KOPT-K1 (cell line): ENCODE measurements around the gene TMPRSS4.

ENCODE experiments used
- H3K27ac ChIP-seq: fragments of 200-600 bp; sonication (generic); 2 replicates; pipeline ENCODE4 v1.5.1; 2016; ENCODE audit warnings: antibody characterized with exemption, mild to moderate bottlenecking, low read depth, low read length; ENCODE audit not compliant: poor library complexity, severe bottlenecking
- H3K36me3 ChIP-seq: fragments of 200-600 bp; sonication (generic); 2 replicates; pipeline ENCODE4 v1.5.1; 2017; ENCODE audit warnings: antibody characterized with exemption, mild to moderate bottlenecking, low read length, moderate library complexity; ENCODE audit not compliant: insufficient read depth
- H3K9me3 ChIP-seq: fragments of 200-600 bp; sonication (generic); 2 replicates; pipeline ENCODE4 v1.5.1; 2017; ENCODE audit warnings: antibody characterized with exemption, low read length, mild to moderate bottlenecking; ENCODE audit not compliant: insufficient read depth, poor library complexity, severe bottlenecking

The TMPRSS4 gene

DNA sequence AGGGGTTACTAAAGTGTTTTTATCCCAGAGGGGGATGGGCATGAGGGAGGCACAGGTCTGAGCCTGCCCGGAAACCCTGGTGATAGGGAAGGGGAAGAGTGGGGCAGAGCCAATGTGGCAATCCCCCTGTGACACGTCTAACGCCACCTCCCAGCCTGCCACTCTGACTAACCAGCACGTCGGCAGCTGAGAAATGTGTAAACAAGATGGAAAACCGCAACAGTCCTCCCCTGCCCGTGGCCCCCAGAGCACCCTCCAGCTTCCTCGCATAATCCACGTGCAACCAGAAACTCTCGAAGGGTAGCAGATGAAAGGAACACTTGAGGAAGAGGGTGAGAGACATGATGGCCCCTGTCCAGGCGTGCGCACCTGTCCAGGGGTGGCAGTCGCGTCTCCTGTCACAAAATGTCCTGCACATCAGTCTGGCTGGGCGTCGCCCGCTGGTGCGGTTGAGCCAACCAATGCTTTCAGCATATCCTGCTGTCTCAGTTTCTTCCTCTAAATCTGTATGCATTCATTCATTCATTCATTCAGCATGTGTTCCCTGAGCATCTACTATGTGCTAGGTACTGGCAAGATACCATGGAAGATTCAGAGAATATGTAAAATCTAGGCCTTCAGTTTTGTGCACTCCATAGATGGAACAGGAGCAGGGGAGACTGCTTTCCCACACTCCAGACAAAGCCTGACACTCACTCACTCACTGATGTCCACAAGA lies 4.5 kb downstream of the TMPRSS4 start:
- H3K36me3 ChIP-seq: no peaks in the 10 kb centered on the region
- H3K9me3 ChIP-seq: peaks cover 2% of the 10 kb centered on the region
- no peak overlapping the region for H3K27ac ChIP-seq

DNA sequence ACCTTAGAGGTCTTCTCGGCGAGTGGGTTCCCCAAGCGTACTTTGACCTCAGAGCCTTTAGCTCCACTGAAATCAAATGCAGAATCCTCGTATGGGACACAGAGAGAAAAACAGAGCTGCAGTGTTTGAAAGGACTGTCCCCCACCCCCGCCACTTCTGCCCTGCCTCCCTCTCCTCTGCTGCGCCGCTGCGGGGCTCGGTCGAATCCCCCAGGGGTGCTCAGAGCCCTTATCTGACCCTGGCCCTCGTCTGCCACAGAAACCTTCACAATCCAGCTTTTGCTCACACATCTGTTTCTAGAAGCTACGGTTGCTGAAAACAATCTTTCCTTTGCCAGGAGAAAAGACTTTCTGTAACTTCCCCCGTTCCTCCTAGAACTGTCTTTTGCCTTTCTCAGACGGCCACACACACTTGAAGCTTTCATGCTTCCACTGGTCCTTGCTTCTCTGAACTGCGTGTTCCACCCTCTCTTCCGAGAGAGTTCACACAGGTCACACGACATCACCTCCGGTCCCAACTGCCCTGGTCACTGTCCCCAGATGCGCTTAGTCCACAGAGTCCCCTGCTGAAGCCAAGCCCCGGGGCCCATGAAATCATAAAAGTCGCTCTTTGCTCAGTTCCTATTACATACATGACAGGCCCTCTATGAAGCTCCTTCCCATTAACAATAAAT lies 6.1 kb downstream of the TMPRSS4 start:
- Histone ChIP-seq H3K36me3 (no peaks in the 10 kb centered on the region), H3K9me3 (peaks cover 18% of the 10 kb centered on the region), H3K27ac (no peak overlapping the region)

DNA sequence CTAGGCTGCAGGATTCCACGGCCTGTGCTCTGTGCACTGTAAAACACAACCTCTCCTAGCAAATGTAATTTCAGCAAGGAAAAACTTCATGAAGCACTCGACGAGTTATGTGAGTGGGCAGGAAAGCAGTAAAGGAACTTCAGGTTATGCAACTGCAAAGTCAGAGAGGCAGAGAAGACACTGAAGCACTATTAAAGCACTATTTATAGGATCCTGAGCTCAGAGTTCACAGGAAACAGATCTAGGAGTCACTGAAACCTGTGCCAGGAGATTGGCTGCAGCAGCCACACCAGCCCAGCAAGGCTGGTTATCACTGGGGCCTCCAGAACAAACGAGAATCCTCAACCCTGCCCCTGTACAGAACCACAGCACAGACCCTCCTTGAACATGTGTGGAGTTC lies 7.4 kb downstream of the TMPRSS4 start:
- Histone ChIP-seq H3K27ac (no peak overlapping the region), H3K9me3 (peaks cover 25% of the 10 kb centered on the region), H3K36me3 (no peaks in the 10 kb centered on the region)

DNA sequence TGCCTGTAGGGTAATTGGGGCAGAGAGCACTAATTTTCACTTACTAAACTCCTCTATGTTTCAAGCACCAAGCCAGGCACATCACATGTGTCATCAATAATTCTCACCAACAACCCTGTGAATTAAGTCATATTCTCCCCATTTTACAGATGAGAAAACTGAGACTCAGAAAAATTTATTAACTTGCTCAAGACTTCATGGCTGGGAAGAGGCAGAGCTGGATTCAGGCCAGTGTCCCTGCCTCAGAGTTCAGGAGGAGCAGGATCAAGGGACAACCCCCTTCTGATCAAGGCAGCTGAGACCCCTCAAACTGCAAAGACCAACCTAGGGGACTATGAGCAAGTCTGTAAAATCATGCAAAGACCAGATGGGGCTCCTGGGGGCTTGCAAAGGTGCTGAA lies 7.8 kb downstream of the TMPRSS4 start:
- H3K36me3 ChIP-seq: no peaks in the 10 kb centered on the region
- peaks cover 26% of the 10 kb centered on the region for H3K9me3 ChIP-seq
- no peak overlapping the region for H3K27ac ChIP-seq

DNA sequence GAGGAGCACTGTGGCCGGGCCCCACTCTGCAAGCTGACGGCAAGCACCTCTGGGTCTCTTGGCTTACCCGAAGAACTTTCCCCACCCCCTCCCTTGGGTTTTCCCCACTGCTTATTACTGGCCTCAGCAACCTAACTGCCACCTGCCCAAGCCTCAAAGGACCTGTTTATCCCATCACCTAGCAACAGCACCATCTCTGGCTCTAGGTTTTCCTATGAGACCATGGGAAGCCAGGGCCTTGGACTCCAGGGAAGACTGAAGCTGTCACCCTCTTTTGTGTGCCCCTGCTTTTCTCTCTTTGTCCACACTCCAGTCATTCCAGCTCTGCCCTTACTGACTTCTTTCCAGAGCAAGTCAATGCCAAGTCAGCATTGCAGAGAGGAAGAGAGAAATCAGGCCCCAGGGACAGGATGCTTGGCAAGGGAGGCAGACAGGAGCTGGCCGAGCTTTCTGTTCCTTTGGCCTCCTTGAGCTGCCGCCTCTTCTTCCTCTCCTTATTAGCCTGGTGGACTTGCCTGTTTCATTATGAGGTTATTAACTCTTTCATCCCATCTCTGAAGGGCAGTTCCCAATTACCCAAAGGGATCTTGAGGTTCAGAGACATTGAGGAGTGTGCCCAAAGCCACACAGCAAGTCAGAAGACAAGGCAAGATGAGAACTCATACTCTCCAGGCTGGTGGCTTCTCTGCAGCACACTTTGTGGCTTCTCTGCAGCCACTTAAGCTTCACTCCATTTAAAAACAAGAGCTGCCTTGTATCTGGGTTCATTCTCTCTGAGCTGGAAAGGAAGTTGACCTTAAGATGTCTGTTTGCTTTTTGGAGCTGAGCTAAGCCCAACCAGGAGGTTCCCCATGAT lies 10.3 kb downstream of the TMPRSS4 start, which contains the start of gene SMIM35:
Gene SMIM35, minus strand, starts transcription at position 51 of the 856 bp plus-strand sequence. CDS start 206 bp downstream, outside the sequence.
- Histone ChIP-seq H3K27ac (no peak within 1 kb of the TSS), H3K9me3 (peaks cover 26% of the 10 kb centered on the region), H3K36me3 (no peaks in the 10 kb centered on the region)

DNA sequence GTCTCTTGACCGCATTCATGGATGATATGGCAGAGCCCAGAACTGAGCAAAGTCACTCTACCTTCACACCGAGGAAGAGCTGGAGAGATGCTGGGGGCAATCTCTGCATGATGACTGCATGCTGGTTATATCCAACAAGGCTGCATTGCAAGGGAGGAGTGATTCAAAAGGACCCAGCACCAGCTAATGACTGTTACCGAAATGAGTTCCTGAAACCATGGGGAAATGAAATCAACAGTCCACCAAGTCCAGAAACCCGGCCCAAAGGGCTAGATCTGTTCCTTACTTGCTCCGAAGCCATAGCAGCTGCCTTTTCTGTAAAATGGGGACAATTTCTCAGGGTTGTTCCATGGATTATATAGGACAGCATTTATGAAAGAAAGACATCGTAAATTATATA lies 11.1 kb downstream of the TMPRSS4 start:
- Histone ChIP-seq H3K27ac (no peak overlapping the region), H3K36me3 (no peaks in the 10 kb centered on the region)

DNA sequence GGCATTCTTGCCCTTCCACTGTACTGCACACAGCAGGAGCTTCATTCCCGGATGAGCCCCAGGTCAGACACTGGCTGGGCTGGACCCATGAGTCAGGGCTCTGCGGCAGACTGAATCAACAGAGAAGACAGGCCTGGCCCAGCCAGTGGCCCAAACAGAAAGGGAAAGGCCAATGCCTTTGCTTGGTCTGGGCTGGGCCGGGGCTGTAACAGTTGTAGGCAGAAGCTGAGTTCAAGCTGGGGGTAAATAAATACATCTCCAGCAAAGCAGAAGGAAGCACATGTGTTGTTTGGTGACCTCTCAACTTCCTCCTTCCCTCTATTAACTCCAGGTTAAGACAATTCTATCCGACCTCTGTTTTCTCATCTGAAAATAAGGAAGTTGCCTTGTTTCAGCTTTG lies 11.7 kb downstream of the TMPRSS4 start:
- Histone ChIP-seq H3K27ac (no peak overlapping the region), H3K36me3 (no peaks in the 10 kb centered on the region)

More for the DNA sequence above, 11.1 kb downstream of the TMPRSS4 start:
- H3K9me3 ChIP-seq: peaks cover 26% of the 10 kb centered on the region

DNA sequence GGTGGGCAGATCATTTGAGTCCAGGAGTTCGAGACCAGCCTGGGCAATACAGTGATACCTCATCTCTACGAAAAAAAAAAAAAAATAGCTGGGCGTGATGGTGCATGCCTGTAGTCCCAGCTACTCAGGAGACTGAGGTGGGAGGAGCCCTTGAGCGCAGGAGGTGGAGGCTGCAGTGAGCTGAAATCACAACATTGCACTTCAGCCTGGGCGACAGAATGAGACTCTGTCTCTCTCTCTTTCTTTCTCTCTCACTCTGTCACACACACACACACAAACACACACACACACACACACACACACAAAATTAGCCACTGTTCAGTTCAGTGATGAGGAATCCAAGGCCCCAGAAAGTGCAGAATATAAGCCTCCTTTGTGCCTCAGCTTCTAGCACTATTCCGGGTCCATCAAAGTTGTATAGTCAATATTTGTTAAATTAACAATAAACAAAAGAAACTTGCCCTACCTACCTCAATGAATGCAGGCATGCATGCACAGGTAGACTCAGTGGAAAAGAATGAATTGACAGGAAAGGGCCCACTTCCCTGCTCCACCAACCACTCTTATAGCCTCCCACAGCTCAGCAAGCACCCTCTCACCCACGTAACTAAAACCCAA lies 13.8 kb downstream of the TMPRSS4 start:
- Histone ChIP-seq H3K27ac (no peak overlapping the region), H3K36me3 (no peaks in the 10 kb centered on the region), H3K9me3 (peaks cover 26% of the 10 kb centered on the region)

More for the DNA sequence above, 11.7 kb downstream of the TMPRSS4 start:
- peaks cover 26% of the 10 kb centered on the region for H3K9me3 ChIP-seq

DNA sequence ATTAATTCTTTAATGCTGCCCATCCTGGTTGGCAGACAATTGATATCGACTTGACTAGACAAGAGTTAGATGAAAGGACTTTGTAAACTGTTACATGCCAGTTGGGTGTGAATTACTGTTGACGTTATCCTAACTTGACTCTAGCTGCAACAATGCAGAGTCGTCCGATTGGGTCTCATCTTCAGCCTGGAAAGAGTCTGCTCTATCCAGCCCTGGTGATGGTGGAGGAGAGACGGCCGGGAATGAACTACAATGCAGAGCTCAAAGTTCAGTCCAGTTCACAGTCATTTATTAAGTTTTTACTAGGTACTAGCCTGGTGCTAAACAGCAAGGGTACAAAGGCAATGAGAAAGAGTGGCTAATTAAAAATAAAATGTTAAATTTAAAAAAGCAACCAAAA lies 14.8 kb downstream of the TMPRSS4 start:
- Histone ChIP-seq H3K9me3 (peaks cover 22% of the 10 kb centered on the region), H3K27ac (no peak overlapping the region), H3K36me3 (no peaks in the 10 kb centered on the region)

DNA sequence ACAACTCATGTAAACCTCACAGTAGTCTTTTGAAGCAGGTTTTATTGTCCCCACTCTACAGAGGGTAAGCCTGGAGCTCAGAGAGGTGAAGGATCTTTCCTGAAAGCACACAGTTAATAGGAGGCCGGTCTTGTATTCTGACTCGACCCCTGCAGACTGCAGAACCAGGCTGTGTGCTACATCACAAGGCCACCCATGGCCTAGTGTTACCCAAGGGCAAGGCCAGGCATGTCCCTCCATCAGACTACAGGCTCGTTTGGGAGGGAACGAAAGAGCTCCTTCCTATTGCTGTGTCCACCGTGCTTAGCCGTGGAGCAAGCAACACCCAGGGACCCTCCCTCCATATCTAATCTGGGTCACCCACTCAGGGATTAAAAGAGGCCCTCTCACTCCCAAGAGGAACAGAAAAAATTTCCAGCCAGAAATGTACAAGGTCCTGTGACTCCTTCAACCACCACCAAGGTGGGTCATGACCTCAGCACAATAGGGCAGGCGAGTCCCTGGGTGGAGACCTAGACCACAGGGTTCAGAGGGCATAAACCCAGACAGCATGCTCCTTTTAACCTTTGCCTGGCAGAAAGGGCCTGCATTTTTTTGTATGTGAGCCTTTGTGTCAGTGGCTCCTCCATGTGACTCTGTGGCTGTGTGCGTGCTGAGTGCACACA lies 16.2 kb downstream of the TMPRSS4 start:
- Histone ChIP-seq H3K9me3 (peaks cover 8% of the 10 kb centered on the region), H3K27ac (no peak overlapping the region), H3K36me3 (no peaks in the 10 kb centered on the region)

DNA sequence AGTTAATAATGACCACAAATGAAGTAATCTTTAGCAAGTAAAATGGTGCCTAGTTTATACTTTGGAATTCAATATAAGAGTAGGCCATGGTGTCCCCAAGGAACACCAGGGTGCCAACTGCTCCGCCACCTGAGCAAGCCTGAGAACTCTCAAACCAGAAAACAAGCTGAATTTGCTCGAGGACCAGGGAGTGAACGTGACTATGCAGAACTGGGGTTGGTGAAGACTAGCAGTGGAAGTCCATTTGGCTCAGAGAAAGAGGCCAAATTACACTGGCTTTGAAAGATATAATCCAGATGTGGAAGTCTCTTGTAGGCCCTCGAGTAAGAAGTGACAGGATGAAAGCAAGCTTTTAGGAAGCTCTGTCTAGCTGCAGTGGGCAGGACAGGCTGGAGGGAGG lies 18.6 kb downstream of the TMPRSS4 start:
- no peaks in the 10 kb centered on the region for H3K9me3 ChIP-seq
- H3K27ac ChIP-seq: no peak overlapping the region
- H3K36me3 ChIP-seq: no peaks in the 10 kb centered on the region

DNA sequence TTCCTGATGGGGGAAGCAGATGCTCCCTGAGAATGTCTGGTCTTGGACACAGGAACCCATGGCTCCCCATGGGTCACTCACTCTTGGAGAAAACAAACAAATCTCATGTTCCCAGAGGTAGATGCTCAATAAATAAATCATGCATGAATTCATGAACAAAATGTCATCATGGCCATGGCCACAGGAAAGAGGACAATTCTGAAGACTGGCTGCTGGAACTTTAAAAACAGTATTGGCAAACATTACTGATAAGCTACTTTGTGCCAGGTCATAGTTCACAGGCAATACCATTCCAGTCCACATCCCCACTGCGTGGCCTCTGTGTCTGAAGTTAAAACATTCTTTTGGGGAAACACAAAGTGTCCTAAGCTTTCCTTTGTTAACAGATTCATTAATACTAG lies 19.1 kb downstream of the TMPRSS4 start:
- Histone ChIP-seq H3K36me3 (no peaks in the 10 kb centered on the region), H3K27ac (no peak overlapping the region), H3K9me3 (no peaks in the 10 kb centered on the region)

DNA sequence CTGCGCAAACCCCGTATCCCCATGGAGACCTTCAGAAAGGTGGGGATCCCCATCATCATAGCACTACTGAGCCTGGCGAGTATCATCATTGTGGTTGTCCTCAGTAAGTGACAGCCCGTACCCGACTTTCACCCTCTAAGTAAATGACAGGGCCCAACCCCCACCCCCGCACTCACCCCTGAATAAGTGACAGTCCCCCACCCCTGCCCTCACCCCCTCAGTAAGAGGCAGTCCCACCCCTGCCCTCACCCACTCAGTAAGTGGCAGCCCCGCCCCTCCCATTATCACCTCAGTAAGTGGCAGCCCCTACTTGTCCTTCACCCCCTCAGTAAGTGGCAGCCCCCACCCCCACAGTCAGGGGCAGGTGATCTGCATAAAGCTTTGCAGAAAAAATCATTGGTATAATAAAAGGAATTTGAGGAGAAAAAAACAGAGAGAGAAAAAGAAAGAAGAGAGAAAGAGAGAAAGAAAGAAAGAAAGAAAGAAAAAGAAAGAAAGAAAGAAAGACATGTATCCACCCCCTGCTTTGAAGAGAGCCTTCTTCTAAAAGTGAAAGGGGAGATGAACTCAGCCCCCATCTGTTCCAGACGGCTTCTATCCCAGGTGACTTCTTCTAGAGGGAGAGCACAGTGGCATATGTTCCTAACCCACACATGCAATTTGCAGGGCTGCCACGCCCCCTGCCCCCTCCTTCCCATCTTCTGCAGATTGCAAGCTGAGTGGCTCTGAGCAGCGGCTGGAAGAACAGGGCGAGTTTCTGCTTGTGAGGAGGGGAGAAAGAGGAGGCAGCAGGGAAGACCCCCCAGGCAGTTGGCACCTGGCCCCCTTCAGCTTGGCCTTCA lies 22.3 kb downstream of the TMPRSS4 start:
- H3K36me3 ChIP-seq: no peaks in the 10 kb centered on the region
- no peak overlapping the region for H3K27ac ChIP-seq
- H3K9me3 ChIP-seq: no peaks in the 10 kb centered on the region
